GM23248 (cell line): ENCODE results near the gene SNRPD2. TPM values are rescaled to one million over a fixed set of nuclear protein-coding genes. Genes with fewer than 3 reads are reported as not detected.
"Not testable (repeated sequence)": the region's sequence is repeated elsewhere in the genome, so short reads cannot be mapped to it uniquely, and the experiment has no call there.

Experiments
- DNase-seq: peaks from one replicate; pipeline ENCODE4 v3.0.0-alpha.2; 2015
- H2AFZ ChIP-seq: fragments of 200-600 bp; sonication (generic); 2 replicates; pipeline ENCODE4 v1.6.1; 2016; ENCODE audit warnings: antibody characterized with exemption
- H3F3A ChIP-seq: fragments of 200-600 bp; sonication (generic); 2 replicates; pipeline ENCODE4 v1.6.1; 2016; ENCODE audit warnings: mild to moderate bottlenecking, antibody characterized with exemption, mixed run types; ENCODE audit not compliant: insufficient read depth
- H3K27ac ChIP-seq: fragments of 200-600 bp; sonication (generic); 2 replicates; pipeline ENCODE4 v1.5.1; 2016; ENCODE audit warnings: mild to moderate bottlenecking
- H3K27me3 ChIP-seq: fragments of 200-600 bp; sonication (generic); replicated peaks from 2 replicates; pipeline ENCODE4 v1.6.1; 2016; ENCODE audit warnings: mild to moderate bottlenecking; ENCODE audit not compliant: insufficient read depth
- H3K36me3 ChIP-seq: fragments of 200-600 bp; sonication (generic); 2 replicates; pipeline ENCODE4 v1.6.1; 2016; ENCODE audit warnings: low read depth, mild to moderate bottlenecking
- H3K4me1 ChIP-seq: fragments of 200-600 bp; sonication (generic); 2 replicates; pipeline ENCODE4 v1.6.1; 2016; ENCODE audit warnings: mild to moderate bottlenecking; ENCODE audit not compliant: insufficient read depth
- H3K4me2 ChIP-seq: fragments of 200-600 bp; sonication (generic); one replicate; pipeline ENCODE4 v1.6.1; 2016; ENCODE audit warnings: mild to moderate bottlenecking; ENCODE audit not compliant: unreplicated experiment
- H3K4me3 ChIP-seq: fragments of 200-600 bp; sonication (generic); 2 replicates; pipeline ENCODE4 v1.5.1; 2016; ENCODE audit warnings: mild to moderate bottlenecking
- H3K79me2 ChIP-seq: fragments of 200-600 bp; sonication (generic); 2 replicates; pipeline ENCODE4 v1.6.1; 2016; ENCODE audit warnings: mild to moderate bottlenecking; ENCODE audit not compliant: insufficient read depth
- H3K9ac ChIP-seq: fragments of 200-600 bp; sonication (generic); 2 replicates; pipeline ENCODE4 v1.6.1; 2016; ENCODE audit warnings: mild to moderate bottlenecking
- H3K9me2 ChIP-seq: fragments of 200-600 bp; sonication (generic); 2 replicates; pipeline ENCODE4 v1.6.1; 2016; ENCODE audit warnings: mixed run types, mild to moderate bottlenecking, moderate library complexity; ENCODE audit not compliant: insufficient read depth
- H3K9me3 ChIP-seq: fragments of 200-600 bp; sonication (generic); one replicate; pipeline ENCODE4 v1.6.1; 2017; ENCODE audit warnings: low read depth
- H4K20me1 ChIP-seq: fragments of 200-600 bp; sonication (generic); 2 replicates; pipeline ENCODE4 v1.6.0; 2016; ENCODE audit not compliant: insufficient read depth
- EZH2 ChIP-seq: fragments of 200-600 bp; sonication (generic); IDR thresholded peaks from 2 replicates; pipeline ENCODE4 v1.6.1; 2018; ENCODE audit warnings: antibody characterized with exemption, mild to moderate bottlenecking; ENCODE audit not compliant: insufficient read depth, poor library complexity, severe bottlenecking
- EZH2phosphoT487 ChIP-seq: fragments of 200-600 bp; sonication (generic); IDR thresholded peaks from 2 replicates; pipeline ENCODE4 v1.6.1; 2018; ENCODE audit warnings: antibody characterized with exemption, moderate library complexity, mild to moderate bottlenecking, low read depth; ENCODE audit not compliant: insufficient read depth
- WGBS, 2 experiments: methylation state at CpG; one replicate each; pipeline ENCODE4 v1.1.6; 2015 to 2017; ENCODE audit warnings: low lambda C conversion rate in 2 of 2, low coverage in 1 of 2; ENCODE audit errors: missing lambda C conversion rate in 2 of 2; 5-methylcytosine and 5-hydroxymethylcytosine counted together
- in situ Hi-C: fragments of 300-500 bp; cut with MboI; formaldehyde crosslinking; loops from 2 replicates; pipeline ENCODE4 v1.15.0; 2020
- polyA plus RNA-seq: library from polyadenylated mRNA; unstranded; fragments of >200 nt; fragmentation: Nextera tagmentation; extraction: Ambion mirVana; gene quantifications from 2 replicates; pipeline ENCODE4 v1.2.1, GENCODE V29; 2016
- total RNA-seq: library from RNA; depleted of rRNA; stranded (reverse); fragments of >200 nt; shearing (Covaris generic); gene quantifications from 2 replicates; pipeline ENCODE4 v1.2.3, GENCODE V29; 2014

SNRPD2 gene
- total and polyA plus RNA-seq, 2 experiments from 2014 or later, result 129 to 544 TPM

DNA sequence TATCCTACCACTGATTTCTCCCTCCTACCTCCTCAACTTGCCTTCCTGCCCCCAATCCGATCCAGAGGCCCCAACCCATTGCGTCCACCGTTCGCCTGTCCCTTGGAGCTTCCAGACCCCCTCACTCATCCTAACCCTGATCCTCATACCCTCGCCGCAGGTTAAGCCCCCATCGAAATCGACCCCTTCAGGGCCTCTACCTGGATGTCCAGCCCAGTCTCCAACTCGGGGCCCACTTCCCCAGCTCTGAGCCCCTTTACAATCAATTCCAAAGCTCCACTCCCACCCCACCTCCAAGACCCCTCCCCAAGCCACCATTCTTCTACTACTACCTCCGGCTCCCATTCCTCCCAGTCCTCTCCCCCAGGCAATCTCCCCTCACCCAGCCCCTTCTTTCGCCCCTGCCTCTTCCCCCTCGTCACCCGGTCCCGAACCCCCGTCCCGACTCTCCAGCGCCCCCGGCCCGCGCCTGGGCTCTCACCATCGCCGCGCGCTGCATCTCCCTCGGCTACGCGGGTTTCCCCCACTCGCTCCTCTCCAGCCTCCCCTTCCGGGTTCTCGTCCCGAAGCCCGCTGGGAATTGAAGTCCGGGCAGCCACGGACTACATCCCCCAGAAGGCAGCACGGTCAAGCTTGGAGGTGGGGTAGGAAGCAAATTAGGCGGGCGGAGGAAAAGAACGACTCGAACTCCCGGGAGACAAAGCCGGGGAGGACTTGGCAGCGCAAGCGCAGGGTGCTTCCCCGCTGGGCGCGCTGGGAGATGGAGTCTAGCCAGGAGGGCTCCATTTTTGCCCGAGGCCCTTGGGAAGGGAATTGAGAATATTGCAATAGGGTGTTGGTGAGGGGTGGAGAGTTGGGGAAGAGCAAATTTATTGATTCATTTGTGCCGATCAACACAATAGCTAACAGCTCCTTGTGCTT, 38.9 kb upstream of the SNRPD2 start, which contains the start of gene FBXO46:
FBXO46 (minus strand) TSS at position 529 of the 921 bp plus-strand sequence. CDS start 17,401 bp downstream, outside the sequence.
- Histone ChIP-seq H3K36me3 (no peaks in the 10 kb centered on the region), H3K4me2 (peak within 1 kb of the TSS; percentile 95), H4K20me1 (no peaks in the 10 kb centered on the region), H3K27ac (peak within 1 kb of the TSS; percentile 19; the same call in 1 of the 2 replicates), H3K9me3 (no peaks in the 10 kb centered on the region), H3K9me2 (no peaks in the 10 kb centered on the region), H2AFZ (peak within 1 kb of the TSS; percentile 88), H3K9ac (peak within 1 kb of the TSS; percentile 87), H3K79me2 (peaks cover 51% of the 10 kb centered on the region), H3K4me3 (peak within 1 kb of the TSS; percentile 90), H3F3A (no peaks in the 10 kb centered on the region), H3K27me3 (no peaks in the 10 kb centered on the region), H3K4me1 (peaks cover 5% of the 10 kb centered on the region; the same call in 1 of the 2 replicates)
- in situ Hi-C loops, result no loop called here
- TF ChIP-seq EZH2phosphoT487, result no peak
- no peak for TF ChIP-seq EZH2
- WGBS, 2 experiments, result 1% methylated on average over 32 to 48 of the region's 48 CpGs
- DNase-seq, result peak; percentile 99

DNA sequence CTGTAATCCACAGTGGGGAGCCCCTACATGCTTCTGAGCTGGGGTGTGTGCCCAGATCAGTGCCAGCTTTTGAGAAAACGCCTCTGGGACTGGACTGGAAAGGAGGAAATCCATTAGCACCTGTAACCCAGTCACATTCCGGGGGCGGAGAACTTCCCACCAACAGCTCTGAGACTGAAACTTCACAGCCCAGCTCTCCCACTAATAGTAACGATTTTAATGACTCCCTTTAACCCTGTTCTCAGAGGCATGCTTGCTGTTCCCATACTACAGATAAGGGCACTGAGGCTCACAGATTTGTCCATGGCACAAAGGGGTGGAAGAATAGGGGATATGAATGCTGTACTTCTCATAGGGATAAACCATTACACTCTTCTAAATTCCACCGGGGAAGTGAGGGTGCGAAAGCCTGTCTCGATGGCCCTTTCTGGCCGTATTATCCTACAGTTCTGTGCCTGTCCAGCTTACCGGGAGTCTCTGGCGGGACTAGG, 38.1 kb upstream of the SNRPD2 start:
- no peaks in the 10 kb centered on the region for H3F3A ChIP-seq
- H3K9ac ChIP-seq, result peak overlapping the region; percentile 87
- no peaks in the 10 kb centered on the region for H4K20me1 ChIP-seq
- TF ChIP-seq EZH2, result no peak
- no peak for TF ChIP-seq EZH2phosphoT487
- no peaks in the 10 kb centered on the region for H3K36me3 ChIP-seq
- no peaks in the 10 kb centered on the region for H3K27me3 ChIP-seq
- 13 to 14% methylated on average over 10 of the region's 10 CpGs for WGBS, 2 experiments
- H3K4me3 ChIP-seq, result peak overlapping the region; percentile 90
- no peaks in the 10 kb centered on the region for H3K9me2 ChIP-seq
- H3K4me1 ChIP-seq, result peaks cover 5% of the 10 kb centered on the region; the same call in 1 of the 2 replicates
- H3K9me3 ChIP-seq, result no peaks in the 10 kb centered on the region
- H2AFZ ChIP-seq, result peak overlapping the region; percentile 88
- H3K27ac ChIP-seq, result peak overlapping the region; percentile 19; the same call in 1 of the 2 replicates
- peak; percentile 42 for DNase-seq
- peaks cover 59% of the 10 kb centered on the region for H3K79me2 ChIP-seq
- in situ Hi-C loops, result no loop called here
- H3K4me2 ChIP-seq, result peak overlapping the region; percentile 95

DNA sequence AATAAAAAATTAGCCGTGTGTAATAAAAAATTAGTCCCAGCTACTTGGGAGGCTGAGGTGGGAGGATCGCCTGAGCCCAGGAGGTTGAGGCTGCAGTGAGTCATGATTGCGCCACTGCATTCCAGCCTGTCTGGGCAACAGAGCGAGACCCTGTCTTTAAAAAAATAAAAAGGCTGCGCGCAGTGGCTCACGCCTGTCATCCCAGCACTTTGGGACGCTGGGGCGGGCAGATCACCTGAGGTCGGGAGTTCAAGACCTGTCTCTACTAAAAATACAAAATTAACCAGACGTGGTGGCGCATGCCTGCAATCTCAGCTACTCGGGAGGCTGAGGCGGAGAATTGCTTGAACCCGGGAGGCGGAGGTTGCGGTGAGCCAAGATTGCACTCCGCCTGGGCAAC, 36.9 kb upstream of the SNRPD2 start:
- H3K36me3 ChIP-seq, H3K27ac ChIP-seq, H4K20me1 ChIP-seq, DNase-seq, H3K27me3 ChIP-seq, H3F3A ChIP-seq, H3K4me2 ChIP-seq, H3K9ac ChIP-seq, H3K9me2 ChIP-seq, H3K9me3 ChIP-seq, H2AFZ ChIP-seq, H3K4me3 ChIP-seq, in situ Hi-C loops: not testable (repeated sequence)
- WGBS, 2 experiments, result 93 to 94% methylated on average over 18 of the region's 18 CpGs
- peaks cover 71% of the 10 kb centered on the region for H3K79me2 ChIP-seq
- H3K4me1 ChIP-seq, result peaks cover 10% of the 10 kb centered on the region; the same call in 1 of the 2 replicates

DNA sequence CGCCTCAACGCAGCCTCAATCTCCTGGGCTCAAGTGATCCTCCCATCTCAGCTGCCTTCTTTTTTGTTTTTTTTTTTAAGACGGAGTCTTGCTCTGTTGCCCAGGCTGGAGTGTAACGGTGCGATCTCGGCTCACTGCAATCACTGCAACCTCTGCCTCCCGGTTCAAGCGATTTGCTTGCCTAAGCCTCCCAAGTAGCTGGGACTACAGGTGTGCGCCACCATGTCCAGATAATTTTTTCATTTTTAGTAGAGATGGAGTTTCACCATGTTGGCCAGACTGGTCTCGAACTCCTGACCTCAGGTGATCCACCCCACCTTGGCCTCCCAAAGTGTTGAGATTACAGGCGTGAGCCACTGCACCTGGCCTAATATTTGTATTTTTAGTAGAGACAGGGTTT, 28.3 kb upstream of the SNRPD2 start:
- not testable (repeated sequence) for H3K9me3 ChIP-seq, H3K4me2 ChIP-seq, H3K4me3 ChIP-seq

More for the DNA sequence above, 28.3 kb upstream of the SNRPD2 start:
- Histone ChIP-seq H3K79me2 (peaks cover 77% of the 10 kb centered on the region), H3F3A (peaks cover 34% of the 10 kb centered on the region), H3K4me1 (peaks cover 28% of the 10 kb centered on the region)
- H3K36me3 ChIP-seq, H3K9ac ChIP-seq, H3K27ac ChIP-seq, in situ Hi-C loops, H2AFZ ChIP-seq, H3K27me3 ChIP-seq, H4K20me1 ChIP-seq, DNase-seq, H3K9me2 ChIP-seq: not testable (repeated sequence)
- WGBS, 2 experiments, result 97 to 98% methylated on average over 9 to 11 of the region's 11 CpGs
